OCI-M1 (cell line): ENCODE measurements around the gene GTPBP3.

Experiments used
- DNase-seq: peaks from one replicate; lab custom pipeline; 2025; lab: John Stamatoyannopoulos, UW

GTPBP3 gene

GRCh38 chr19:17309198-17309964 lies 28.0 kb upstream of the GTPBP3 start, which contains the start of gene DDA1:
DDA1 (plus strand) TSS chr19:17309563; CDS start chr19:17309655, 92 bp downstream.
- DNase-seq = peak; percentile 100

- DNase-seq = peak; percentile 74
Observed at GRCh38 chr19:17309965-17310461, 27.3 kb upstream of the GTPBP3 start.

GRCh38 chr19:17311455-17312188 lies 25.7 kb upstream of the GTPBP3 start:
- DNase-seq = no peak

GRCh38 chr19:17312189-17313113 lies 24.9 kb upstream of the GTPBP3 start:
- no peak for DNase-seq

GRCh38 chr19:17314007-17314593 lies 23.3 kb upstream of the GTPBP3 start:
- DNase-seq = no peak

GRCh38 chr19:17318966-17319365 lies 18.4 kb upstream of the GTPBP3 start:
- DNase-seq = no peak

GRCh38 chr19:17319473-17320238 lies 17.7 kb upstream of the GTPBP3 start:
- DNase-seq = no peak

- no peak for DNase-seq
Observed at GRCh38 chr19:17320435-17320834, 16.9 kb upstream of the GTPBP3 start.

GRCh38 chr19:17321655-17322489 lies 15.5 kb upstream of the GTPBP3 start:
- DNase-seq = no peak

GRCh38 chr19:17322854-17323253 lies 14.5 kb upstream of the GTPBP3 start:
- no peak for DNase-seq

- no peak for DNase-seq
Observed at GRCh38 chr19:17323300-17323963, 13.9 kb upstream of the GTPBP3 start.

- DNase-seq = peak; percentile 54
Observed at GRCh38 chr19:17323964-17324332, 13.4 kb upstream of the GTPBP3 start.

- DNase-seq = no peak
Observed at GRCh38 chr19:17324357-17325114, 12.8 kb upstream of the GTPBP3 start.

GRCh38 chr19:17325133-17325532 lies 12.2 kb upstream of the GTPBP3 start:
- no peak for DNase-seq

GRCh38 chr19:17325881-17326594 lies 11.3 kb upstream of the GTPBP3 start:
- DNase-seq = no peak

GRCh38 chr19:17326595-17326966 lies 10.8 kb upstream of the GTPBP3 start:
- DNase-seq = no peak

- no peak for DNase-seq
Observed at GRCh38 chr19:17327068-17327653, 10.2 kb upstream of the GTPBP3 start.
